ENCODE data around the gene RPS15.

Gene RPS15

GRCh38 chr19:1435378-1435989, 2.7 kb upstream of the RPS15 start:
- no peak for DNase-seq (ENCODE audit: low spot score)

DNA sequence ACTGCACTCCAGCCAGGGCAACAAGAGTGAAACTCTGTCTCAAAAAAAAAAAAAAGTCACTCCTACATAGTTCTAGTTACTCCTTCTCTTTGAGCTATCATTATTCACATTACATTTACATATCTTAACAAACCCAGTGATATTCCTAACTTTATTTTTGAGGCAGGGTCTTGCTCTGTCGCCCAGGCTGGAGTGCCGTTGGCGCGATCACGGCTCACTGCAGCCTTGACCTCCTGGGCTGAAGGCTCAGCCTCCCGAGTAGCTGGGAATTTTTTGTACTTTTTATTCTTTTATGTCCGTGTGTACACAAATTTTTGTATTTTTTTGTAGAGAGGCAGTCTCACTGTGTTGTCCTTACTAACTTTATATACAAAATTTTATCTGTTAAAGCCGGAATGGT, 587 bp upstream of the RPS15 start:
- DNase-seq (ENCODE audit: low spot score): no peak

DNA sequence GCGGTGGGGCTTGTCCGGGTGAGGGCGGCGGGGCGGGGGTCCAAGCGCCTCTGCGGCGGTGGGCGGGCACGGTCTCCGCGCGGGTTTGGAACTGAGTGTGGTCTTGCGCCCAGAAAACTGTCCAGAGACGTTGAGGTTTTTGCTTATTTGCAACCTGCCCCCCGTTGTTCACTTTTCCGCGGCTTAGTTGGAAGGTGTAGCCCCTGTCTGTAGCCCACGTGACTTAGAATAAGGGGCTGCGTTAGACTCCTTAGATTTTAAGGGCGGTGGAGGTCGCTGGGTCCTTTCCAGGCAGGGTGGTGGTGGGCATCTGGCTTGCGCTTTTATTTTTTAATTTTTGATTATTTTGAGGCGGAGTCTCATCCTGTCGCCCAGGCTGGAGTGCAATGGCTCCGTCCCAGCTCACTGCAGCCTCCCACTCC, 748 bp downstream of the RPS15 start:
- no peak for DNase-seq (ENCODE audit: low spot score)

- peak; percentile 42 for DNase-seq (ENCODE audit: low spot score)
Measured at GRCh38 chr19:1439525-1440417, 1.6 kb downstream of the RPS15 start.

DNA sequence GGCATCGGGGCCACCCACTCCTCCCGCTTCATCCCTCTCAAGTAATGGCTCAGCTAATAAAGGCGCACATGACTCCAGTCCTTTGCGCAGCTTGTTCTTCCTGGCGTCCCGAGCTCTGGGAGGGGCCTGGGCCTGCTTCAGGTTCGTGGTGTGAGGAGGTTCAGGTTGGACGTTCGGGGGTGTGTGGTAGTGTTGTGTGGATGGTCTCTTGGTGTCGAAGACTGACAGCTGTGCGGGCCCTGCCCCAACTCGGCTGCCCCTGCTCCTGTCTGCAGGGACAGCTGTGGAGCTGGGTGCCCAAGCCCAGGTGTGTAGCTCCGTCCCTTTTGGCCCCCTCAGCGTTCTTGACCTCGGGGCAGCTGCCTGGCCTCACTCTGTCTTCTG, 2.2 kb downstream of the RPS15 start:
- DNase-seq (ENCODE audit: low spot score): no peak

GRCh38 chr19:1441022-1441426, 2.8 kb downstream of the RPS15 start:
- DNase-seq (ENCODE audit: low spot score): no peak

DNA sequence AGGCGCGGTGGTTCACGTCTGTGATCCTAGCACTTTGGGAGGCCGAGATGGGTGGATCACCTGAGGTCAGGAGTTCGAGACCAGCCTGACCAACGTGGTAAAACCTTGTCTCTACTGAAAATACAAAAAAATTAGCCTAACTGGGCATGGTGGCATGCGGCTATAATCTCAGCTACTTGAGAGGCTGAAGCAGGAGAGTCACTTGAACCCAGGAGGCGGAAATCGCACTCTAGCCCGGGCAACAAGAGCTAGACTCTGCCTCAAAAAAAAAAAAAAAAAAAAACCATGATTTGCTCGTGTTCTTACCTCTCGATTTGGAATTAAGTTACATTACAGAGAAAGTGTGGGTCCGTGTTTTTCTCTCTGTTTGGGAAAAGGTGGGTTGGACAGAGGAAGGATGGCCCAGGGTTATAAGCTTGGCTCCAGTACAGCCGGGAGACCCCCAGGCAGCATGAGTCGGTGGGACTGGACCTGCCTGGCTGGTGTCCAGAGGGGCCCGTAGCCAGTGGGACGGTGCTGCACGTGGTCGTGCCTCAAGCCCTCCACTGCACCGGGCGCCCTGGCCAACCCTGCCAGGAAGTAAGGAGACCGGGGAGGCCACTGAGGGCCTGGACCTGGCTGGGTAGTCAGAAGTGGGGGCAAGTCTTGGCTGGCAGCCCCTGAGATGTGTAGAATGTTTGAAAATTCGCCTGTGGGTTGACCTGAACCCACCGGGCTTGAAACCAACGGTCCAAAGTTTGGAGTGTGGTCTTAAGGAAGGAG, 3.7 kb downstream of the RPS15 start:
- no peak for DNase-seq (ENCODE audit: low spot score)

- DNase-seq (ENCODE audit: low spot score): peak; percentile 64
Measured at GRCh38 chr19:1445185-1445931, 7.2 kb downstream of the RPS15 start.

- DNase-seq (ENCODE audit: low spot score): no peak
Measured at GRCh38 chr19:1445932-1446712, 7.9 kb downstream of the RPS15 start.

DNA sequence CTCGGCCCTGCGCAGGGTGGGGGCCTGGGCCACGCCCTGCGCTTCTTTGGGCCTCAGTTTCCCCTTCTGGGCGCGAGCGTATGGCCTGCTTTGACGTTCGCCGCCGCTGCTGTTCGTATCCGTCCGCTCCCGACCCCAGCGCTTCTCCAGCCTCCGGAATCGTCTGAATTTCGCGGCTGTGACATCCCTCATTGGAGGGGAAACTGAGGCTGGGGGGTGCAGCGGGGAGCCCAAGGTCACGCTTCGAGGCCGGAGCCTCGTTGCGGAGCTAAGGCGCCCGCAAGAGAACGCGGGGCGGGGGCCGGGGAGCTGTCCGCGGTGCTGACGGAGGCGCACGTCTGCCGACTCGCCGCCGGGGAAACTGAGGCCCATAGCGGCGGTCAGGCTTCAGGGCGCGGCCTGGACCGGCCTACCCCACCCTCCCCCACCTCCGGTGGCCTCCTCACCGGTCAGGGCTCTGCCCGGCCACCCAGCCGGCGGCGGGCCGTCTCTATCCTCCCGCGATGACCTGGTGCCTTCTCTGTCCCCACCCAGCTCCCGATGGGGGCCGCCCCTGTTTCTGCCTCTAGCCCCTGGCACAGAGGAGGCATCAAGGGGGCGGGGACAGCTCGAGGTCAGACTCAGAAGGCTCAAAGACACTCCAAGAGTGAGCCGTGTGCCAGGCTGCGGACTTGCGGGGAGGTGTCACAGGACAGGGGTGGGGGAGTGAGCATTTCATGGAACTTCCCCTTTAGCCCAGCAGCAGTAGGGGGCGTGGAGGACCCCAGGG, 8.7 kb downstream of the RPS15 start:
- no peak for DNase-seq (ENCODE audit: low spot score)

- DNase-seq (ENCODE audit: low spot score): no peak
Measured at GRCh38 chr19:1447504-1447903, 9.3 kb downstream of the RPS15 start.

- no peak for DNase-seq (ENCODE audit: low spot score)
Measured at GRCh38 chr19:1447944-1448343, 9.7 kb downstream of the RPS15 start.

GRCh38 chr19:1449467-1450442, 11.6 kb downstream of the RPS15 start, which contains the start of gene APC2:
APC2 (plus strand) TSS chr19:1450121; CDS start chr19:1453002, 2,881 bp downstream.
- DNase-seq (ENCODE audit: low spot score): no peak

GRCh38 chr19:1450735-1451731, 12.8 kb downstream of the RPS15 start:
- no peak for DNase-seq (ENCODE audit: low spot score)

GRCh38 chr19:1451916-1452801, 14.0 kb downstream of the RPS15 start:
- DNase-seq (ENCODE audit: low spot score): no peak

DNA sequence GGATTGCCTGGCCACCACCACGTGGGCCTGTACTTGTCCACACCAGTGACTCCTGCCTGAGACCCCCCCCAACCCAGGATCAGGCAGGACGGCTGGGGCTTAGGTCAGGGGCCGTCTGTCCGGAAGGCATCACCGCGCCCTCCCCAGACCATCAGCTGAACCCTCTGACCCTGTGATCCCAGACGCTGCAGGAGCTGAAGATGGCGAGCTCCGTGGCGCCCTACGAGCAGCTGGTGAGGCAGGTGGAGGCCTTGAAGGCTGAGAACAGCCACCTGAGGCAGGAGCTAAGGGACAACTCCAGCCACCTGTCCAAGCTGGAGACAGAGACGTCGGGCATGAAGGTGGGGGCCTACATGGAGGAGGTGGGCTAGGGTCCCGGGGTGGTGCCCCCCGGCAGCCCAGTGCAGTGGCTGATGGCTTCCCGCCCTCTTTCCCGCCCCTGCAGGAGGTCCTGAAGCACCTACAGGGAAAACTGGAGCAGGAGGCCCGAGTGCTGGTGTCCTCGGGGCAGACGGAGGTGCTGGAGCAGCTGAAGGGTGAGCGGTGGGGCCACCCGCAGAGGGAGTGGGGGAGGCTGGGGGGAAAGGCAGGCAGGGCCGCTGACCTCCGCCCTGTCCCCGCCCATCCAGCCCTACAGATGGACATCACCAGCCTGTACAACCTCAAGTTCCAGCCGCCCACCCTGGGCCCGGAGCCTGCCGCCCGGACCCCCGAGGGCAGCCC, 14.8 kb downstream of the RPS15 start:
- no peak for DNase-seq (ENCODE audit: low spot score)
